Adrenal gland (tissue), 5 donors: ENCODE measurements around the gene SNED1.

Experiments used
- POLR2A ChIP-seq, 2 donors: fragments of 450-650 bp; IDR thresholded peaks; one replicate each; pipeline ENCODE4 v1.6.1; 2017; ENCODE audit warnings: antibody characterized with exemption in 2 of 2, mild to moderate bottlenecking in 2 of 2, moderate library complexity in 1 of 2
- TF ChIP-seq, protein P1 (sequence below), 6 experiments: fragments of 450-650 bp in 4 of 6; fragments of 200-600 bp in 2 of 6; sonication (generic) in 1 of 6; IDR thresholded peaks; 1 replicate in 5 of 6; 2 replicates in 1 of 6; pipeline versions ENCODE4 v1.5.1 to v1.8.0; 2016 to 2021; ENCODE audit warnings: antibody characterized with exemption in 6 of 6, mild to moderate bottlenecking in 2 of 6, moderate library complexity in 1 of 6
- donor health status: DM: no; HTN: no; CAD: no.

DNA sequence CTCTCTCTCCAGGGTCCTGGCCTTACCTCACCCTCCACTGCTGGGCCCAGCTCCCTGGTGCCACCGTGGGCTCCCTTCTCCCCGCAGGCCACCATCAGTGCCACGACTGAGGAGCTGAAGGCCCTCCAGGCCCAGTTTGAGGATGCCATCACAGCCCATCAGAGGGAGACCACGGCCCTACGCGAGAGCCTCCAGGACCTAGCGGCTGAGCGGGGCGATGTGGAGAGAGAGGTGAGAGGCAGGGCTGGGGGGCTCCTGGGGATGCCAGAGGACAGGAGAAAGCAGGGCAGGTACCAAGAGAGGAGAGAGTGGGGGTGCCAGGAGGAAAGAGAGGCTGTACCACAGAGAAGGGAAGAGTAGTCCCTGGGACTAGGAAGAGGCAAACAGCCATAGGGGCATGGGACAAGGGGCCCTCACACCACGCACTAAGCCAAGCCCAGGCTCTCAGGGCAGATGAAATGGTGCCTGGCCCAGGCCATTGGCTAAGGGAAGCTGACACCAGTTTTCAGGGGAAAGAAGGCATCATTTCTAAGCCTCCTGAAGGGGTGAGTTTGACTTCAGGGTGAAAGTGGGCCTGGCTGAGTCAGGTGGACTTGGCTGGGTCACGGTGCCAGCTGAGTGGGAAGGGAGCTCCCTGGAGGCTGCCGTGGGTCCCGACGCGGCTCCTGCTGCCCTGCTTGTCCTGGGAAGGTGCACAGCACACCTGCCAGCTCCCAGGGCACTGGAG is 39.0 kb upstream of the SNED1 start:
- TF ChIP-seq, protein P1, sequence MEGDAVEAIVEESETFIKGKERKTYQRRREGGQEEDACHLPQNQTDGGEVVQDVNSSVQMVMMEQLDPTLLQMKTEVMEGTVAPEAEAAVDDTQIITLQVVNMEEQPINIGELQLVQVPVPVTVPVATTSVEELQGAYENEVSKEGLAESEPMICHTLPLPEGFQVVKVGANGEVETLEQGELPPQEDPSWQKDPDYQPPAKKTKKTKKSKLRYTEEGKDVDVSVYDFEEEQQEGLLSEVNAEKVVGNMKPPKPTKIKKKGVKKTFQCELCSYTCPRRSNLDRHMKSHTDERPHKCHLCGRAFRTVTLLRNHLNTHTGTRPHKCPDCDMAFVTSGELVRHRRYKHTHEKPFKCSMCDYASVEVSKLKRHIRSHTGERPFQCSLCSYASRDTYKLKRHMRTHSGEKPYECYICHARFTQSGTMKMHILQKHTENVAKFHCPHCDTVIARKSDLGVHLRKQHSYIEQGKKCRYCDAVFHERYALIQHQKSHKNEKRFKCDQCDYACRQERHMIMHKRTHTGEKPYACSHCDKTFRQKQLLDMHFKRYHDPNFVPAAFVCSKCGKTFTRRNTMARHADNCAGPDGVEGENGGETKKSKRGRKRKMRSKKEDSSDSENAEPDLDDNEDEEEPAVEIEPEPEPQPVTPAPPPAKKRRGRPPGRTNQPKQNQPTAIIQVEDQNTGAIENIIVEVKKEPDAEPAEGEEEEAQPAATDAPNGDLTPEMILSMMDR (IDR thresholded peaks at IDR 0.05) = no peak
- no peak for TF ChIP-seq POLR2A (IDR thresholded peaks at IDR 0.05)
